ENCODE measurements around the gene ELL. TPM values are rescaled to one million over a fixed set of nuclear protein-coding genes. Genes with fewer than 3 reads are reported as not detected.
"Not testable (repeated sequence)": the region's sequence is repeated elsewhere in the genome, so short reads cannot be mapped to it uniquely, and the experiment has no call there.

ELL gene
- polyA plus RNA-seq, 3 donors = 12.2 to 35.3 (median 12.6) TPM

DNA sequence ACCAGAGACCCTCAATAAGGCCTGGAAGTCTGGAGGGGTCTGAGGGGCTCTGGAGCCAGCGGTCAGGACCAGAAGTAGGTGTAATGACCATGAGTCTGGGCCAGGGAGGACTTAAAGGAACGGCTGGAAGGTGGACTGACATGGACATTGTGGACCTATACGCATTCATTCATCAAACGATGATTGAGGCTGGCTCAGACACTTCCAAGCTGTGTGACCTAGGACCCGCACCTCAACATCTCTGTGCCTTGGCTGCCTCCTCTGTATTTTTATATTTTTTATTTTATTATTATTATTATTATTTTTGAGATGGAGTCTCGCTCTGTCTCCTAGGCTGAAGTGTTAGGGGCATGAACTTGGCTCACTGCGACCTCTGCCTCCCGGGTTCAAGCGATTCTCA lies 115.1 kb downstream of the ELL start:
- no peak overlapping the region for H2AFZ ChIP-seq (ENCODE audit: insufficient read depth, low read depth, low read length, poor library complexity, severe bottlenecking)
- intact Hi-C loops (cut with micrococcal nuclease) = loop anchor here in 1 of 2 donors (5.0 kb wide), 1 partner anchor 199 kb away; no protein-coding TSS in a partner anchor
- Mint-ChIP-seq H3K27ac (no peak overlapping the region), H3K9me3 (peaks cover 0 to 2% (median 0%) of the 10 kb centered on the region in 7 donors), H3K4me1 (peaks cover 43% of the 10 kb centered on the region), H3K27me3 (ENCODE audit: low read depth in 3 of 3) (peaks cover 0 to 4% (median under 1%) of the 10 kb centered on the region in 3 donors), H3K4me3 (no peak overlapping the region), H3K36me3 (no peaks in the 10 kb centered on the region)
- H3K27ac ChIP-seq (ENCODE audit: low read depth in 1 of 2, low read length in 2 of 2) = no peak overlapping the region
- no peak overlapping the region for H3K4me2 ChIP-seq (replicated peaks; ENCODE audit: extremely low read depth, low read length, poor library complexity, severe bottlenecking)
- H3K9me3 ChIP-seq (replicated peaks in 1 of 2; ENCODE audit: control insufficient read depth in 1 of 2, insufficient read depth in 1 of 2, low read length in 2 of 2) = no peaks in the 10 kb centered on the region
- no peak for DNase-seq
- peaks cover 33 to 45% of the 10 kb centered on the region in 2 donors for H3K4me1 ChIP-seq (ENCODE audit: control insufficient read depth in 1 of 2, insufficient read depth in 2 of 2, low read length in 2 of 2)
- no peak overlapping the region for H3K4me3 ChIP-seq (replicated peaks in 1 of 3; ENCODE audit: low read depth in 2 of 3, low read length in 3 of 3)
- WGBS (ENCODE audit: insufficient coverage) = 90% methylated on average over 3 of the region's 9 CpGs
- TF ChIP-seq, protein P1, sequence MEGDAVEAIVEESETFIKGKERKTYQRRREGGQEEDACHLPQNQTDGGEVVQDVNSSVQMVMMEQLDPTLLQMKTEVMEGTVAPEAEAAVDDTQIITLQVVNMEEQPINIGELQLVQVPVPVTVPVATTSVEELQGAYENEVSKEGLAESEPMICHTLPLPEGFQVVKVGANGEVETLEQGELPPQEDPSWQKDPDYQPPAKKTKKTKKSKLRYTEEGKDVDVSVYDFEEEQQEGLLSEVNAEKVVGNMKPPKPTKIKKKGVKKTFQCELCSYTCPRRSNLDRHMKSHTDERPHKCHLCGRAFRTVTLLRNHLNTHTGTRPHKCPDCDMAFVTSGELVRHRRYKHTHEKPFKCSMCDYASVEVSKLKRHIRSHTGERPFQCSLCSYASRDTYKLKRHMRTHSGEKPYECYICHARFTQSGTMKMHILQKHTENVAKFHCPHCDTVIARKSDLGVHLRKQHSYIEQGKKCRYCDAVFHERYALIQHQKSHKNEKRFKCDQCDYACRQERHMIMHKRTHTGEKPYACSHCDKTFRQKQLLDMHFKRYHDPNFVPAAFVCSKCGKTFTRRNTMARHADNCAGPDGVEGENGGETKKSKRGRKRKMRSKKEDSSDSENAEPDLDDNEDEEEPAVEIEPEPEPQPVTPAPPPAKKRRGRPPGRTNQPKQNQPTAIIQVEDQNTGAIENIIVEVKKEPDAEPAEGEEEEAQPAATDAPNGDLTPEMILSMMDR (IDR thresholded peaks at IDR 0.05) = no peak
- H3K9ac ChIP-seq (ENCODE audit: insufficient read depth, low read length, poor library complexity, severe bottlenecking) = no peak overlapping the region
- H3K36me3 ChIP-seq (replicated peaks in 1 of 2; ENCODE audit: control insufficient read depth in 1 of 2, insufficient read depth in 2 of 2, low read length in 2 of 2) = no peaks in the 10 kb centered on the region
- no peaks in the 10 kb centered on the region for H3K27me3 ChIP-seq (ENCODE audit: control insufficient read depth in 2 of 2, insufficient read depth in 2 of 2, low read length in 2 of 2)
- H4K20me1 ChIP-seq (ENCODE audit: insufficient read depth, low read length) = no peaks in the 10 kb centered on the region
- peaks cover 18% of the 10 kb centered on the region for H3K79me2 ChIP-seq (ENCODE audit: insufficient read depth, low read length)

DNA sequence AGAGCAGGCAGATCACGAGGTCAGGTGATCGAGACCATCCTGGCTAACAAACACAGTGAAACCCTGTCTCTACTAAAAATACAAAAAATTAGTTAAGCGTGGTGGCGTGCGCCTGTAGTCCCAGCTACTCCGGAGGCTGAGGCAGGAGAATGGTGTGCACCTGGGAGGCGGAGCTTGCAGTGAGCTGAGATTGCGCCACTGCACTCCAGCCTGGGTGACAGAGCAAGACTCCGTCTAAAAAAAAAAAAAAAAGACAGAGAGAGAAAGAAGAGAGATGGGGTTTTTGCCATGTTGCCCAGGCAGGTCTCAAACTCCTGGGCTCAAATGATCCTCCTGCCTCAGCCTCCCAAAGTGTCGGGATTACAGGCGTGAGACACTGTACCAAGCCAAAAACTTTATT lies 116.1 kb downstream of the ELL start:
- H3K4me1 ChIP-seq (ENCODE audit: control insufficient read depth in 1 of 2, insufficient read depth in 2 of 2, low read length in 2 of 2) = peaks cover 43 to 55% of the 10 kb centered on the region in 2 donors
- H3K4me1 Mint-ChIP-seq = peaks cover 51% of the 10 kb centered on the region
- WGBS (ENCODE audit: insufficient coverage) = 69% methylated on average over 4 of the region's 11 CpGs

DNA sequence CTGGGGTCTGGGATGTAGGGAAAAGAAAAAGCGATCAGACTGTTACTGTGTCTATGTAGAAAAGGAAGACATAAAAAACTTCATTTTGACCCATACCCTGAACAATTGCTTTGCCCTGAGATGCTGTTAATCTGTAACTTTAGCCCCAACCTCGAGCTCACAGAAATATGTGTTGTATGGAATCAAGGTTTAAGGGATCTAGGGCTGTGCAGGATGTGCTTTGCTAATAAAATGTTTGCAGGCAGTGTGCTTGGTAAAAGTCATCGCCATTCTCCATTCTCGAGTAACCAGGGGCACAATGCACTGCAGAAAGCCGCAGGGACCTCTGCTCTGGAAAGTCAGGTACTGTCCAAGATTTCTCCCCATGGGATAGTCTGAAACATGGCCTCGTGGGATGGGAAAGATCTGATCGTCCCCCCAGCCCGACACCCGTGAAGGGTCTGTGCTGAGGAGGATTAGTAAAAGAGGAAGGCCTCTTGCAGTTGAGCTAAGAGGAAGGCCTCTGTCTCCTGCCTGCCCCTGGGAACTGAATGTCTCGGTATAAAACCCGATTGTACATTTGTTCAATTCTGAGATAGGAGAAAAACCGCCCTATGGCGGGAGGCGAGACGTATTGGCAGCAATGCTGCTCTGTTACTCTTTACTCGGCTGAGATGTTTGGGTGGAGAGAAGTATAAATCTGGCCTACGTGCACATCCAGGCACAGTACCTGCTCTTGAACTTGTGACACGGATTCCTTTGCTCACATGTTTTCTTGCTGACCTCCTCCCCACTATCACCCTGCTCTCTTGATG lies 119.2 kb downstream of the ELL start:
- peak overlapping the region; percentile 69 for H3K9ac ChIP-seq (ENCODE audit: insufficient read depth, low read length, poor library complexity, severe bottlenecking)

More for the DNA sequence above, 116.1 kb downstream of the ELL start:
- H3K27ac Mint-ChIP-seq; H3K9me3 Mint-ChIP-seq; H4K20me1 ChIP-seq (ENCODE audit: insufficient read depth, low read length); H3K27me3 ChIP-seq (ENCODE audit: control insufficient read depth in 2 of 2, insufficient read depth in 2 of 2, low read length in 2 of 2); H2AFZ ChIP-seq (ENCODE audit: insufficient read depth, low read depth, low read length, poor library complexity, severe bottlenecking); H3K9me3 ChIP-seq (replicated peaks in 1 of 2; ENCODE audit: control insufficient read depth in 1 of 2, insufficient read depth in 1 of 2, low read length in 2 of 2); H3K4me3 ChIP-seq (replicated peaks in 1 of 3; ENCODE audit: low read depth in 2 of 3, low read length in 3 of 3); H3K4me3 Mint-ChIP-seq; H3K9ac ChIP-seq (ENCODE audit: insufficient read depth, low read length, poor library complexity, severe bottlenecking); H3K27me3 Mint-ChIP-seq (ENCODE audit: low read depth in 3 of 3); DNase-seq; H3K36me3 ChIP-seq (replicated peaks in 1 of 2; ENCODE audit: control insufficient read depth in 1 of 2, insufficient read depth in 2 of 2, low read length in 2 of 2); H3K36me3 Mint-ChIP-seq; H3K4me2 ChIP-seq (replicated peaks; ENCODE audit: extremely low read depth, low read length, poor library complexity, severe bottlenecking); H3K27ac ChIP-seq (ENCODE audit: low read depth in 1 of 2, low read length in 2 of 2): not testable (repeated sequence)
- intact Hi-C loops (cut with micrococcal nuclease) = loop anchor here in 1 of 2 donors (5.0 kb wide), 1 partner anchor 198 kb away; no protein-coding TSS in a partner anchor
- peaks cover 21% of the 10 kb centered on the region for H3K79me2 ChIP-seq (ENCODE audit: insufficient read depth, low read length)

More for the DNA sequence above, 119.2 kb downstream of the ELL start:
- Mint-ChIP-seq H3K27ac (peak overlapping the region; percentile 89 to 96 (median 94)), H3K4me1 (peaks cover 61% of the 10 kb centered on the region), H3K4me3 (peak overlapping the region; percentile 51 to 84)
- Histone ChIP-seq H3K79me2 (ENCODE audit: insufficient read depth, low read length) (peaks cover 40% of the 10 kb centered on the region), H3K4me2 (replicated peaks; ENCODE audit: extremely low read depth, low read length, poor library complexity, severe bottlenecking) (peak overlapping the region; percentile 79), H3K4me1 (ENCODE audit: control insufficient read depth in 1 of 2, insufficient read depth in 2 of 2, low read length in 2 of 2) (peaks cover 68 to 75% of the 10 kb centered on the region in 2 donors), H3K4me3 (replicated peaks in 1 of 3; ENCODE audit: low read depth in 2 of 3, low read length in 3 of 3) (peak overlapping the region in 1 of 3 experiments; percentile 70), H3K27ac (ENCODE audit: low read depth in 1 of 2, low read length in 2 of 2) (peak overlapping the region; percentile 44 to 84)
- not testable (repeated sequence) for H3K36me3 Mint-ChIP-seq; H3K27me3 ChIP-seq (ENCODE audit: control insufficient read depth in 2 of 2, insufficient read depth in 2 of 2, low read length in 2 of 2); H3K9me3 ChIP-seq (replicated peaks in 1 of 2; ENCODE audit: control insufficient read depth in 1 of 2, insufficient read depth in 1 of 2, low read length in 2 of 2); H4K20me1 ChIP-seq (ENCODE audit: insufficient read depth, low read length); DNase-seq; H3K9me3 Mint-ChIP-seq; H3K27me3 Mint-ChIP-seq (ENCODE audit: low read depth in 3 of 3); H3K36me3 ChIP-seq (replicated peaks in 1 of 2; ENCODE audit: control insufficient read depth in 1 of 2, insufficient read depth in 2 of 2, low read length in 2 of 2); H2AFZ ChIP-seq (ENCODE audit: insufficient read depth, low read depth, low read length, poor library complexity, severe bottlenecking)
- WGBS (ENCODE audit: insufficient coverage) = 28% methylated on average over 10 of the region's 18 CpGs
- intact Hi-C loops (cut with micrococcal nuclease) = loop anchor here in 1 of 2 donors (2.0 kb wide), 1 partner anchor 14 kb away; no protein-coding TSS in a partner anchor

All from CD14-positive monocyte (primary cell).